ENCODE measurements around the gene CFAP100.

DNA sequence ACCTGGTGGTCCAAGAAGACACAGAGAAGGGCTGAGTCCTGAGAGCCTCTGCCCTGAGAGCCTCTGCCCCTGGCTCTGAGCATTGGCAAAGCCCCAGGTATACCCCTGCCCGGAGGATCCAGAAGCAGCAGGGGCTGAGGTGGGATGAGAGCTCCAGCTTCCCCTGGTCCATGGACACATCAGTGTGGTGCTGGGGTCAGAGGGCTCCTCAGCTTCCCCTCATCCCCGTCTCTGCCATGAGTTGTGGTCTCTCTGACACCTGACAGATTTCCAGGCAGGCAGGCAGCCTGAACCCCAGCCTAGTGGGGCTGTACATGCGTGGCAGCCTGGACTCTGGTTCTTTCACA lies 34.0 kb upstream of the CFAP100 start:
- TF ChIP-seq CTCF (IDR thresholded peaks at IDR 0.05), result no peak
- TF ChIP-seq POLR2A (IDR thresholded peaks at IDR 0.05; ENCODE audit: low read depth), result no peak
